ENCODE results near the gene PCNX4. TPM values are rescaled to one million over a fixed set of nuclear protein-coding genes. Genes with fewer than 3 reads are reported as not detected.
"Not testable (repeated sequence)": the region's sequence is repeated elsewhere in the genome, so short reads cannot be mapped to it uniquely, and the experiment has no call there.

PCNX4 gene
- total RNA-seq (2014; rRNA removed) (117 and 151 TPM in 2 replicates), Bru-seq, nascent RNA (percentile 91 among the genes with signal in this experiment), BruChase-seq, experiment 1, labeled RNA remaining after a 6-hour chase (percentile 93 among the genes with signal in this experiment), BruChase-seq, experiment 2, labeled RNA remaining after a 2-hour chase (percentile 91 among the genes with signal in this experiment)
- long read RNA-seq, full-length matches to known transcripts: 19 of 56 reads
- long read RNA-seq, partial matches to known transcripts: 19 of 56 reads
- long read RNA-seq, other reads (novel, unspliced or antisense): 18 of 56 reads

DNA sequence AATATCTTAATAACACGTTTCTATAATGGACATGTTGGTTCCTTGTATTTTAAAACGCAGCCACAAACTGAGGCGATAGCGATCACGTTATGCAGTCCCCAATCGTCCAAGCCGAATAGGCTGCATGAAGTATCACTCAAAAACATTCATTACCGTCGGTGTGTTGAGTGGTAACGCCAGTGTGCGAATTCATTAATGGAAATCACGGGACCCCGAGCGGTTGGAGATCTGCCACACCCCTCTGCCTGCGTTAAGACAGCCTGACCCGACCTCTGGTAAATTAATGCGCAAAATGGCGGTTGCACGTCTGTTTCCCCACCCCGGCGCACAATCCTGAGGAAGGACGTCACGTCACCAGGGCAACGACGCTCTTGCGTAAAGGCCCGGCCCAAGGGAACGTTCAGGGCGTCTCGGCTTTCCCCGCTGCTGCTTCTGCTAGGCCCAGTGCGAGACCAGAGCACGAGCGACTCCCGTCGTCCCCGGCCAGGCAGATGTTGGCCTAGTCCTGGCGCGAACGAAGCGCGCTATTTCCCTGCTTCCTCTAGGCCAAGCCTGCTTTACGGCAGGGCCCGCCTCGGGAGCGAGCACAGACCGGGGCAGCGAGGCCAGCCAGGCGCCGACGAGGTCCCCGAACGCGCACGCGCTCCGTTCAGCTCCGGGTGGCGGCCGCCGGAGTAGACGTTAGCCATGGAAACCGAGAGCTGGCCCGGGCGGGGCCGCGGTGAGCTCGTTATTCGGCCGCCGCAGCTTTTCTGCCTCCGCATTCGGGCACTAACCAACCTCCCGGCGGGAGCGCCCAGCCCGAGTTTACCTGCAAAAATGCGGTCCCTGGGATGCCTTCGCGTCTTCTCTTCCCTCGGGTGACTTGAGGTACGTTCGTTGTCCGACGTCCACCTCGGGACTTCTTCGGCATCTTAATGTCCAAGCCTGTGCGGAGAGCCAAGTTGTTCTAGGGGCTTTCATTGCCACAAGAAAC lies at the start of gene PCNX4:
PCNX4 (plus strand) TSS at position 374 of the 976 bp plus-strand sequence. CDS start 15,716 bp downstream, outside the sequence.
- intact Hi-C loops (cut with micrococcal nuclease): loop anchor here (1.0 kb wide), 7 partner anchors 28 to 157 kb away; partner anchors contain the start of genes DHRS7 and PPM1A
- H3K9me2 ChIP-seq (replicated peaks; ENCODE audit: low read length): no peaks in the 10 kb centered on the region
- TF ChIP-seq, protein P1, sequence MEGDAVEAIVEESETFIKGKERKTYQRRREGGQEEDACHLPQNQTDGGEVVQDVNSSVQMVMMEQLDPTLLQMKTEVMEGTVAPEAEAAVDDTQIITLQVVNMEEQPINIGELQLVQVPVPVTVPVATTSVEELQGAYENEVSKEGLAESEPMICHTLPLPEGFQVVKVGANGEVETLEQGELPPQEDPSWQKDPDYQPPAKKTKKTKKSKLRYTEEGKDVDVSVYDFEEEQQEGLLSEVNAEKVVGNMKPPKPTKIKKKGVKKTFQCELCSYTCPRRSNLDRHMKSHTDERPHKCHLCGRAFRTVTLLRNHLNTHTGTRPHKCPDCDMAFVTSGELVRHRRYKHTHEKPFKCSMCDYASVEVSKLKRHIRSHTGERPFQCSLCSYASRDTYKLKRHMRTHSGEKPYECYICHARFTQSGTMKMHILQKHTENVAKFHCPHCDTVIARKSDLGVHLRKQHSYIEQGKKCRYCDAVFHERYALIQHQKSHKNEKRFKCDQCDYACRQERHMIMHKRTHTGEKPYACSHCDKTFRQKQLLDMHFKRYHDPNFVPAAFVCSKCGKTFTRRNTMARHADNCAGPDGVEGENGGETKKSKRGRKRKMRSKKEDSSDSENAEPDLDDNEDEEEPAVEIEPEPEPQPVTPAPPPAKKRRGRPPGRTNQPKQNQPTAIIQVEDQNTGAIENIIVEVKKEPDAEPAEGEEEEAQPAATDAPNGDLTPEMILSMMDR (conservative IDR thresholded peaks at IDR 0.05; ENCODE audit: low read depth, low read length): no peak
- TF ChIP-seq EZH2phosphoT487 (IDR thresholded peaks at IDR 0.05; ENCODE audit: borderline replicate concordance, low read length): no peak
- no peak for TF ChIP-seq EZH2 (IDR thresholded peaks at IDR 0.05; ENCODE audit: low read length, unreplicated experiment)
- ATAC-seq (peak; percentile 93), DNase-seq (peak; percentile 100)
- H3K27ac ChIP-seq (ENCODE audit: low read length): peak within 1 kb of the TSS; percentile 85
- peak within 1 kb of the TSS; percentile 85 for H3K4me2 ChIP-seq (ENCODE audit: low read length)
- peaks cover 17% of the 10 kb centered on the region for H4K20me1 ChIP-seq (ENCODE audit: low read length)
- no peaks in the 10 kb centered on the region for H3K27me3 ChIP-seq (ENCODE audit: low read length)
- H3K4me3 ChIP-seq (ENCODE audit: low read length): peak within 1 kb of the TSS; percentile 76
- no peaks in the 10 kb centered on the region for H3F3A ChIP-seq (ENCODE audit: low read length, unreplicated experiment)
- H3K9me3 ChIP-seq (ENCODE audit: low read length): no peaks in the 10 kb centered on the region
- H3K4me1 ChIP-seq (ENCODE audit: insufficient read depth, low read length): peaks cover 42% of the 10 kb centered on the region
- no peaks in the 10 kb centered on the region; the same call in 1 of the 2 replicates for H3K36me3 ChIP-seq (ENCODE audit: low read depth, low read length)
- H3K9ac ChIP-seq (ENCODE audit: low read length): peak within 1 kb of the TSS; percentile 86
- BruUV-seq (replicated peaks): TSS peak; percentile 91
- H3K79me2 ChIP-seq (ENCODE audit: low read length): peaks cover 47% of the 10 kb centered on the region
- POLR2A ChIA-PET (ENCODE audit: unreplicated experiment): interaction anchor here (0.6 to 1.4 kb wide), 10 partner anchors 10 to 555 kb away, joined by 3 to 23 read pairs (median 5); partner anchors contain the start of genes DHRS7 and PPM1A
- CTCF ChIA-PET: interaction anchor here (0.5 to 1.0 kb wide), 5 partner anchors 12 to 515 kb away, joined by 3 to 6 read pairs (median 3); no protein-coding TSS in a partner anchor
- peak within 1 kb of the TSS; percentile 95 for H2AFZ ChIP-seq (ENCODE audit: low read length)

DNA sequence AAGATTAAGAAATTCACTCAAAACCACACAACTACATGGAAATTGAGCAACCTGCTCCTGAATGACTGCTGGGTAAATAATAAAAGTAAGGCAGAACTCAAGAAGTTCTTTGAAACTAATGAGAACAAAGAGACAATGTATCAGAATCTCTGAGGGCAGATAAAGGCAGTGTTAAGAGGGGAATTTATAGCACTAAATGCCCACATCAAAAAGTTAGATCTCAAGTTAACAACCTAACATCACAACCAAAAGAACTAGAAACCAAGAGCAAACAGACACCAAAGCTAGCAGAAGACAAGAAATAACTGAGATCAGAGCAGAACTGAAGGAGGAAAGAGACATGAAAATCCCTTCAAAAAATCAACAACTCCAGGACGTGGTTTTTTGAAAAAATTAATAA lies 43.7 kb upstream of the PCNX4 start:
- POLR2A ChIA-PET (ENCODE audit: unreplicated experiment); H3K79me2 ChIP-seq (ENCODE audit: low read length); H3K36me3 ChIP-seq (ENCODE audit: low read depth, low read length); H3K4me3 ChIP-seq (ENCODE audit: low read length); H2AFZ ChIP-seq (ENCODE audit: low read length); H3K27me3 ChIP-seq (ENCODE audit: low read length); DNase-seq; H3F3A ChIP-seq (ENCODE audit: low read length, unreplicated experiment); CTCF ChIA-PET; H3K9ac ChIP-seq (ENCODE audit: low read length); ATAC-seq; H3K9me3 ChIP-seq (ENCODE audit: low read length); H3K27ac ChIP-seq (ENCODE audit: low read length); H3K9me2 ChIP-seq (replicated peaks; ENCODE audit: low read length); intact Hi-C loops (cut with micrococcal nuclease); H4K20me1 ChIP-seq (ENCODE audit: low read length); H3K4me2 ChIP-seq (ENCODE audit: low read length); H3K4me1 ChIP-seq (ENCODE audit: insufficient read depth, low read length); BruUV-seq (replicated peaks): not testable (repeated sequence)

DNA sequence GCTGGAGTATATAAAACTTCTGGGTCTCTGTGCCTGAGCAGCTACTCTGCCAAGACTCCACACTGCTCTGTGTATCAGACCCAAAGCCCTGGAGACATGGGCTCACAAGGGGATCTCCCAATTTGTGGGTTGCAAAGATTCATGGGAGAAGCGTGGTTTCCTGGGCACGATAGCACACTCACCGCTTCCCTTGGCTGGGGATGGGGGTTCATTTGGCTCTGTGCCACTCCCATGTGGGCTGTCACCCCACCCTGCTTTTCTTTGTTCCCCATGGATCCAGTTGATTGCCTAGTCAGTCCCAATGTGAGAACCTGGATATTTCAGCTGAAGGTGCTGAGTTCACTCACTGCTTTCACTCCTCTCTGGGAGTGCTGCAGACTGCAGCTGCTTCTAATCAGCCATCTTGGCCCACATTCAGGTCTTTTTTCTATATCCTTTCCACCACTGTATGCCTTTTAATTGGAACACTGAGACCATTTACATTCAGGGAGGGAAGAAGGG lies 40.0 kb upstream of the PCNX4 start:
- Histone ChIP-seq H3K4me2 (ENCODE audit: low read length) (no peak overlapping the region), H3K9me2 (replicated peaks; ENCODE audit: low read length) (no peaks in the 10 kb centered on the region), H3K4me1 (ENCODE audit: insufficient read depth, low read length) (no peaks in the 10 kb centered on the region), H3K27ac (ENCODE audit: low read length) (no peak overlapping the region), H2AFZ (ENCODE audit: low read length) (no peak overlapping the region), H3K9me3 (ENCODE audit: low read length) (no peaks in the 10 kb centered on the region), H3K9ac (ENCODE audit: low read length) (no peak overlapping the region), H3K27me3 (ENCODE audit: low read length) (peaks cover 4% of the 10 kb centered on the region; the same call in 1 of the 2 replicates), H3K36me3 (ENCODE audit: low read depth, low read length) (no peaks in the 10 kb centered on the region), H3F3A (ENCODE audit: low read length, unreplicated experiment) (no peaks in the 10 kb centered on the region), H4K20me1 (ENCODE audit: low read length) (no peaks in the 10 kb centered on the region), H3K79me2 (ENCODE audit: low read length) (no peaks in the 10 kb centered on the region), H3K4me3 (ENCODE audit: low read length) (no peak overlapping the region)
- DNase-seq (no peak), ATAC-seq (no peak; the same call in 1 of the 2 replicates)
- POLR2A ChIA-PET (ENCODE audit: unreplicated experiment): no interaction called here
- intact Hi-C loops (cut with micrococcal nuclease): no loop called here
- no TSS peak for BruUV-seq (replicated peaks)
- CTCF ChIA-PET: interaction anchor here (0.6 kb wide), 1 partner anchor 11 kb away, joined by 3 read pairs; no protein-coding TSS in a partner anchor
- no peak for TF ChIP-seq EZH2 (IDR thresholded peaks at IDR 0.05; ENCODE audit: low read length, unreplicated experiment)
- no peak for TF ChIP-seq EZH2phosphoT487 (IDR thresholded peaks at IDR 0.05; ENCODE audit: borderline replicate concordance, low read length)
- TF ChIP-seq, protein P1 (conservative IDR thresholded peaks at IDR 0.05; ENCODE audit: low read depth, low read length): no peak

Data from PC-3 (cell line).